PC-9 (cell line): ENCODE results near the gene LIPC.

Source experiments
- CTCF ChIP-seq: fragments of 200-600 bp; sonication (generic); conservative IDR thresholded peaks from 2 replicates; pipeline ENCODE4 v1.6.1; 2017; ENCODE audit warnings: mixed run types, antibody characterized with exemption, mild to moderate bottlenecking, moderate library complexity
- EZH2 ChIP-seq: fragments of 200-600 bp; sonication (generic); IDR thresholded peaks from 2 replicates; pipeline ENCODE4 v1.8.0; 2017; ENCODE audit warnings: antibody characterized with exemption, low read depth

- TF ChIP-seq EZH2, result no peak
- TF ChIP-seq CTCF, result no peak
These were observed 119.4 kb downstream of the LIPC start for GRCh38 chr15:58551084-58551763.
